NCI-H146 (cell line): ENCODE results near the gene CYP3A5.
"Not testable (repeated sequence)": the region's sequence is repeated elsewhere in the genome, so short reads cannot be mapped to it uniquely, and the experiment has no call there.

ENCODE experiments used
- DNase-seq: peaks from one replicate; lab custom pipeline; 2025; lab: John Stamatoyannopoulos, UW

Gene CYP3A5

GRCh38 chr7:99679400-99680191, at the start of gene CYP3A5:
Gene CYP3A5, minus strand, starts transcription at chr7:99679996. Its CDS starts 100 bp downstream, at chr7:99679896.
- no peak for DNase-seq

- no peak for DNase-seq
Observed at GRCh38 chr7:99728615-99729014, 48.8 kb upstream of the CYP3A5 start.

- not testable (repeated sequence) for DNase-seq
Observed at GRCh38 chr7:99723201-99723600, 43.4 kb upstream of the CYP3A5 start.

DNA sequence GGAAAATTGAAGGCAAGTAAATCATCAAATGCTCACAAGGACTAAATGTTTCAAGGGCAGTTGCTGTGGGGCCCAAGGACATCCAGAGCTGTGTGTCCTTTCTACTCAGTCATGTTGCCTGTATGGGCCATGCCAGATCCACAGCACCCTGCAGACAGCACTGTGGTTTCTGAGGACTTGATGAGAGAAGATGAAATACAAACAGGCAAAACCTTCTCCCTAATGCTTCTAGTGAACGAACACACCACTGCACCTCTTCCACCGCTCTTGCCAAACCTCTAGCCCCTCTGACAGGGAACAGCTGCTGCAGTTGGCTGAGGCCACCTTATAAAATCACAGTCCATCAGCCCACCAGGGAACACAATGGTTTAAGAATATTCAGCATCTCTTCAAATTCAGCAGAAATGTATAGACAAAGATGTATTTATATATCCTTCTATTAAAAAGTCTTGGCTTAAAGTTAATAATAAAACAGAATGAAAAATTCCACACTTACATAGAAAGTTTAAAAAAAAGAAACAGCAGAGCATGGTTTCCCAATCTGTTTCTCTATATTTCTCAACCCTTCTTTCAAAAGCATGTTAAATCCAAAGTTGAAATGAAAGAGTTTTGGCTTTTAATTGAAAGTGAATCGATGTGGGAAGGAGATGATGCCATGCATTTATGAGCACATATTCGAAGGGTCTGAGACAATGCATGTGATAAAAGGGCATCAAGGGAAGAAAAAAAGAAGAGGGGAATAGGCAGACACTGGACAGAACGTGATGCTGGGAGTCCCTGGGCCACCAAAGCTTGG, 41.2 kb upstream of the CYP3A5 start:
- DNase-seq: no peak

DNA sequence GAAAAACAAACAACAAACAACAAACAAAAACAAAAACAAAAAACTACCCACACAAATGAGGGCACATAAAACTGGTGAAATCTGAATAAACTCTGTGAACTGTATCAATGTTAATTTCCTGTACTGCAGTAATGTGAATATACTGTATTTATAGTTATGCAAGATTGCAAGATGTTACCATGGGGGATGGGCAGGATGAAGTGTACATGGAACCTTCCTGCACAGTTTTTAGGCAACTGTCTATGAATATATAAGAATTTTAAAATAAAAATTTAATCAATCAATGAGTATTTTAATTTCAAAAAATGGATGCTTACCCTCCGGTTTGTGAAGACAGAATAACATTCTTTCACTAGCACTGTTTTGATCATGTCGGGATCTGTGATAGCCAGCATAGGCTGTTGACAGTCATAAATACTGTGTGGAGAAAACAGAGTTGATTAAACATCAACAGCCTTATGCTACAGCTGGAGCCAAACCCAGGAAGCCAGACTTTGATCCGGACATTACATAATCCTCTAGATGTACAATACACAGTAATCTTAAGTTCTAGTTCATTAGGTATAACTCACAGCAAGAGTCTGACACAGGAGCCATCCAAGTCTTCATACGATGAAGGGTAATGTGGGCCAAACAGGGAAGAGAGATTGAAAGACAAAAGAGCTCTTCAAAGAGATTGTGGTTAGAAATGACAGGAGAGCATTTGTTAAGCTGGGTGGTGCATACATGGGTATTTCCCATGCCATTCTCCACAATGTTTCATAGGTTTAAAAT, 40.4 kb upstream of the CYP3A5 start:
- DNase-seq: no peak

GRCh38 chr7:99713995-99714570, 34.3 kb upstream of the CYP3A5 start:
- no peak for DNase-seq

GRCh38 chr7:99709838-99710578, 30.2 kb upstream of the CYP3A5 start:
- DNase-seq: no peak

- no peak for DNase-seq
Observed at GRCh38 chr7:99709260-99709659, 29.5 kb upstream of the CYP3A5 start.

DNA sequence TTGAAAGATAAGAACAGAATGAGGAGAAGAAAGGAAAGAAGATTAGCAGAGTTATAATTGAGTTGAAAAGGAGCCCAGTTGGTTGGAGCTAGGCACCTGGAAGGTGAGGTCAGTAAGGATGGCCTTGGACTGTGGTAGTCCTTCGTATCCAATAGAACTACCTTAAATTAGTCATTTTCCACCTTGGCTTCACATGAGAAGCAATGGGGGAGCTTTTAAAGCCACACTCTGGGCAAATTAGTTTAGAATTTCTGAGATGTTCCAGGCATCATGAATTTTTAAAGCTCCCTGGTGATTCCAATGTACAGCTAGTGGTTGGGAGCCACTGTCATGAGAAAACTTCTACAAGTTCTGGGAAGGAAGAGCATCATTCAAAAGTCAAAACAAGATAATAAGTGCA, 27.3 kb upstream of the CYP3A5 start:
- DNase-seq: no peak

DNA sequence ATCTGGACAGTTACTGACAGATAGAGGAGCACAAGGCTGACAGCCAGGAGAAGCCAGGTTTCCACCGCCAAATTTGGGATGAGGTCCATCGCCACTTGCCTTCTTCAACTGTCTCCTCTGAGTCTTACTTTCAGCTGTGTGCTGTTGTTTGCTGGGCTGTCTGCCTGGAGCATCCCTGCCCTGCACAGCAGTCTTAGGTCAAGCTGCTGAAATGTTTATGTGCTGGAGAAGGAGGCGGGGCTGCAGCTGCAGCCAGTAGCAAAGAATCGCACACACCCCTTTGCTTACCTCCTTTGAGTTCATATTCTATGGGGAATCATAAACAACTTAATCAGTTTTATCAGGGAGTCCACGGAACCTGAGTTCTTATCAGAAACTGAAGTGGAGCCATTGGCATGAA, 20.1 kb upstream of the CYP3A5 start:
- no peak for DNase-seq

GRCh38 chr7:99698867-99699730, 19.3 kb upstream of the CYP3A5 start:
- not testable (repeated sequence) for DNase-seq

DNA sequence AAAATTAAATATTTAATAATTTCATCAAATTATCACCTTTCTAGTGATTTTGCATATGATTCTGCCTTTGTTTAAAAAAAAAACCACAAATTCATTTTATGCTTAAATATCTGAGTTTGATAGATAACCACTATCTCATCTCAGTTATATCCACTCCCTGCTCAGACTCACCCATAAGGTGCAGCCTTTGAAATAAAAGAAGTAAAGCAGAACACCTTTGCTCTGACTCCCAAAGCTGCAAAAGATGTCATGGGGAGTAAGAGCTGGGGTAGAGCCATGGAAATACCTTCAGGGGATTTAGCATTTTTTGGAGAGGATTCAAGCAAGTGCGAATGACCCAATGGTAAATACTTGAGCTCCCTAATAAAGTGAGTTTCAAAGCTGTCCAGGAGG, 15.1 kb upstream of the CYP3A5 start:
- DNase-seq: no peak

DNA sequence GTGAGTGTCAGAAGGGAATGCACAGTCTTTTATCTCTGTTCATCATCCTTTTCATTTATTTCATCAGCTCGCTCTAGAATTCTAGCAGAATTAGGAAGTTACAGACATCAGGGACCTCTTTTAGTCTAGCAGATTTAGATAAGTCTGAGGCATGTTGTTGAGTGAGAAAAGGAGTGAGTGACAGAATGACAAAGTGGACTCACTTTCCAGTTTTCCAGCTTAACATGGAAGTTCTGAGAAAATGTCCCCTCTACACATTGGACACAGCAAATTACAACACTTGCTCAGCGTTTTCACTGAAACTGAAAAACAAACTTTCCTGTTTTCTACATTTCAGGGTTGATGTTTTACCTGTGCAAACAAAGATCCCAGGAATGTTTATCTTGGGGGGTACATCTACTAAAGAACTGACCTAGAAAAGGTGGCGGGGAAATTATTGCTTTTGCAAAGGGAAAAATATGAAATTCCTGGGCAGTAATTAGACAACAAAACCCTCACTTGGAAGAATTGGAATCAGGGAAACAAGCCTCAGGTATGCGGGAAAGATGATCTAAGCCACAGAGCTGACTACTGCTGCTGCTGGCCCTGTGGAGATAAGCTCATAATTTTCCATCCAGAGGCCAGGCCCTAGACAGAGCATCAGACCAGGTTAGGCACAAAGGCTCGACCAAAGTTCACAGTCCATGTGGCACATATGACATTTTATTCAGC, 14.6 kb upstream of the CYP3A5 start:
- no peak for DNase-seq

GRCh38 chr7:99693427-99694200, 13.8 kb upstream of the CYP3A5 start:
- peak; percentile 55 for DNase-seq

- no peak for DNase-seq
Observed at GRCh38 chr7:99693100-99693426, 13.3 kb upstream of the CYP3A5 start.

DNA sequence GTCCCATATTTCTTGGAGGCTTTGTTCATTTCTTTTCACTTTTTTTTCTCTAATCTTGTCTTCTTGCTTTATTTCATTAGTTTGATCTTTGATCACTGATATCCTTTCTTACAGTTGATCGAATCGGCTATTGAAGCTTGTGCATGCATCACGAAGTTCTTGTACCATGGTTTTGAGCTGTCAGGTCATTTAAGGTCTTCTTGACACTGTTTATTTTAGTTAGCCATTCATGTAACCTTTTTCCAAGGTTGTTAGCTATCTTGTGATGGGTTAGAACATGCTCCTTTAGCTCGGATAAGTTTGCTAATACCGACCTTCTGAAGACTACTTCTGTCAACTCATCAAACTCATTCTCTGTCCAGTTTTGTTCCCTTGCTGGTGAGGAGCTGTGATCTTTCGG, 12.8 kb upstream of the CYP3A5 start:
- not testable (repeated sequence) for DNase-seq

DNA sequence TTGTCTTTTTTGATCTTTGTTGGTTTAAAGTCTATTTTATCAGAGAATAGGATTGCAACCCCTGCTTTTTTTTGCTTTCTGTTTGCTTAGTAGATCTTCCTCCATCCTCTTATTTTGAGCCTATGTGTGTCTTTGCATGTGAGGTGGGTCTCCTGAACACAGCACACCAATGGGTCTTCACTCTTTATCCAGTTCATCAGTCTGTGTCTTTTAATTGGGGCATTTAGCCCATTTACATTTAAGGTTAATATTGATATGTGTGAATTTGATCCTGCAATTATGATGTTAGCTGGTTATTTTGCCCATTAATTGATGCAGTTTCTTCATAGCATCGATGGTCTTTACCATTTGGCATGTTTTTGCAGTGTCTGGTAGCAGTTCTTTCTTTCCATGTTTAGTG, 11.9 kb upstream of the CYP3A5 start:
- DNase-seq: not testable (repeated sequence)

GRCh38 chr7:99690918-99691317, 11.1 kb upstream of the CYP3A5 start:
- DNase-seq: not testable (repeated sequence)
